Measurements from ENCODE around the gene FAM118B. TPM values are rescaled to one million over a fixed set of nuclear protein-coding genes. Genes with fewer than 3 reads are reported as not detected.

FAM118B gene
- total RNA-seq, 1 donor from 2014 or later: 37.5 TPM

DNA sequence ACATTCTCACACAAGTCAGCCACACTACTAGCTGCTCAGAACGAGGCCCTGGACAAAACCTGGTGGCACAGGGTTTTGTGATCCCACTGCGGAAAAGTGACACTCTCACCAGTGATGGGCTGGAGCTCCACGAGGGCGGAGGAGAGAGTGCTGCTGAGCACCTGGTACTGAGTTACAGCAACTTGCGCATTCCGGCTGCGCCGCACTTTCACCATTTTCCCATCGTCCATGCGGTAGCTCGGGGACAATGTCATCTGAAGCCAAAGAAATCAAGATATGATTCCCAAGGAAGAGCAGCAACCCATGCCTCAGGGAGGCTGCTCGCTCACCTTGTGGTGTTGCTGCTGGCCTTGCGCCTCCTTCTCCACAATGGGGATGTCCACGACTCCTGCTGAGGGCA, 6.2 kb upstream of the FAM118B start:
- H3K9me3 ChIP-seq: no peaks in the 10 kb centered on the region
- H3K27me3 ChIP-seq: no peaks in the 10 kb centered on the region
- ATAC-seq (no peak), DNase-seq (no peak)
- peaks cover 79% of the 10 kb centered on the region for H3K36me3 ChIP-seq
- no peak overlapping the region for H3K4me3 ChIP-seq
- intact Hi-C loops (cut with DNase I): no loop called here
- H3K4me1 ChIP-seq: no peaks in the 10 kb centered on the region
- no peak overlapping the region for H3K27ac ChIP-seq
- TF ChIP-seq, protein P1, sequence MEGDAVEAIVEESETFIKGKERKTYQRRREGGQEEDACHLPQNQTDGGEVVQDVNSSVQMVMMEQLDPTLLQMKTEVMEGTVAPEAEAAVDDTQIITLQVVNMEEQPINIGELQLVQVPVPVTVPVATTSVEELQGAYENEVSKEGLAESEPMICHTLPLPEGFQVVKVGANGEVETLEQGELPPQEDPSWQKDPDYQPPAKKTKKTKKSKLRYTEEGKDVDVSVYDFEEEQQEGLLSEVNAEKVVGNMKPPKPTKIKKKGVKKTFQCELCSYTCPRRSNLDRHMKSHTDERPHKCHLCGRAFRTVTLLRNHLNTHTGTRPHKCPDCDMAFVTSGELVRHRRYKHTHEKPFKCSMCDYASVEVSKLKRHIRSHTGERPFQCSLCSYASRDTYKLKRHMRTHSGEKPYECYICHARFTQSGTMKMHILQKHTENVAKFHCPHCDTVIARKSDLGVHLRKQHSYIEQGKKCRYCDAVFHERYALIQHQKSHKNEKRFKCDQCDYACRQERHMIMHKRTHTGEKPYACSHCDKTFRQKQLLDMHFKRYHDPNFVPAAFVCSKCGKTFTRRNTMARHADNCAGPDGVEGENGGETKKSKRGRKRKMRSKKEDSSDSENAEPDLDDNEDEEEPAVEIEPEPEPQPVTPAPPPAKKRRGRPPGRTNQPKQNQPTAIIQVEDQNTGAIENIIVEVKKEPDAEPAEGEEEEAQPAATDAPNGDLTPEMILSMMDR (IDR thresholded peaks at IDR 0.05): no peak

DNA sequence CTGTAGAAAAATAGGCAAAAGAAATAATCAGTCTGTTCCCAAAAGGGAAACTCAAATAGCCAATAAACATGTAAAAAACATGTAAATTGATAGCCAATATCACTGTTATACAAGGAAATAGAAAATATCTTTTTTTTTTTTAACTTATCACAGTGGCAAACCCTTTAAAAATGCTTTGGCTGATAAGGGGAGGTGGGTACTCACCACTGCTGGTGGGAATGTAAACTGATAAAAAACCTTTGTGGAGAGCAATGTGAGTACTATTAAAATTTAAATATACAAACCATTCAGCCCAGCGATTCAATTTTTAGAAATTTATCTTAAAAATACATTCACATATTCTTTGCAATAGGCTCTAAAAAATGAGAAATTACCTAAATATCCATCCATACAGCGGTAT, 3.7 kb upstream of the FAM118B start:
- DNase-seq: no peak
- no peaks in the 10 kb centered on the region for H3K27me3 ChIP-seq
- H3K36me3 ChIP-seq: peaks cover 55% of the 10 kb centered on the region
- no peaks in the 10 kb centered on the region for H3K9me3 ChIP-seq
- no peak overlapping the region for H3K27ac ChIP-seq
- TF ChIP-seq, protein P1 (IDR thresholded peaks at IDR 0.05): no peak
- no peak overlapping the region for H3K4me3 ChIP-seq
- peaks cover 5% of the 10 kb centered on the region for H3K4me1 ChIP-seq
- no peak for ATAC-seq
- intact Hi-C loops (cut with DNase I): no loop called here

DNA sequence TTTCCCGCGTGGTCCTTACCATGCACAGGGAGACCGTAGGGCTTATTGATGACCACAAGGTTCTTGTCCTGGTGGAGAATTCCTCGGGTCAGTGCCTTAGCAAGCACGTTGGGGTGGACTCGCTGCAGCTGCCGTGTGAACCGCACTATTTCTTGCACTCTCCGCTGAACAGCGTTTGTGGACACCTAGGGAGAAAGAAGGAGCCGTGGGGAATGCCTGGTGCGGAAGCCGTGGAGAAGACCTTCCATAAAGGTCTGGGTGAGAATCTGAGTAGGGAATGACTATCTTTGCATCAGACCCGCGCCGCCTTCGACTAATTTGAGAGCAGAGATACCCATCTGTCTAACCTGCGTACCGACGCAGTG, 729 bp upstream of the FAM118B start:
- DNase-seq (no peak), ATAC-seq (no peak)
- H3K27ac ChIP-seq: peak overlapping the region; percentile 82
- TF ChIP-seq, protein P1 (IDR thresholded peaks at IDR 0.05): no peak
- peak overlapping the region; percentile 76 for H3K4me3 ChIP-seq
- H3K27me3 ChIP-seq: no peaks in the 10 kb centered on the region
- peaks cover 26% of the 10 kb centered on the region for H3K36me3 ChIP-seq
- no peaks in the 10 kb centered on the region for H3K9me3 ChIP-seq
- intact Hi-C loops (cut with DNase I): no loop called here
- peaks cover 10% of the 10 kb centered on the region for H3K4me1 ChIP-seq

DNA sequence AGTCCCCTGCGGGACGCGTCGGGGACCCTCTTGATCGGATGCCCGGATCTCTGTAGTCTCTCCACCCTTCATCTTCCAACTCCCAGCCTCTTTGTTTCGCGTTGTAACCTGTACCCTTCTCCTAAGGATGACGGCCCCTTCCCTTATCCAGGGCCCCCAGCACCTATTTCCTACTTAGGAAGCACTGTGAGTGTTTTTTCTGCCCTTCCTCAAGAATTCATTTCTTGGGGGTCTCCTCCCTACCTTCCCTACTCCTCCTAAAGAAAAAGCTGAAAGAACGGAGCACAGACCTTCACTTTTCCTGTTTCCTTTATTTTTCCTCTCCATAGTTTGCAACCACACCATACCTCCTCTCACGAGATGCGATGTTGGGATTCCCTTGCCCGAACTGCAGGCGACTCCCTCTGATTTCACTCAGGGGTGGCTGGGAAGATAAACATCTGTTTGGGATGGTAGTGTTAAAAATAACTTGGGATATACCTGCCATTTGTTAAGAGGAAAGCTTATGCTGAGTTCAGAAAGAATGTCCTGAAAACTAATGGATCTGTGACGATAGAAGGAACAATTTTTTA, 593 bp downstream of the FAM118B start:
- TF ChIP-seq, protein P1 (IDR thresholded peaks at IDR 0.05): no peak
- Histone ChIP-seq H3K36me3 (peaks cover 16% of the 10 kb centered on the region), H3K27ac (peak overlapping the region; percentile 82), H3K27me3 (no peaks in the 10 kb centered on the region), H3K4me1 (peaks cover 11% of the 10 kb centered on the region), H3K4me3 (peak overlapping the region; percentile 76), H3K9me3 (no peaks in the 10 kb centered on the region)
- DNase-seq (no peak), ATAC-seq (no peak)
- intact Hi-C loops (cut with DNase I): no loop called here

DNA sequence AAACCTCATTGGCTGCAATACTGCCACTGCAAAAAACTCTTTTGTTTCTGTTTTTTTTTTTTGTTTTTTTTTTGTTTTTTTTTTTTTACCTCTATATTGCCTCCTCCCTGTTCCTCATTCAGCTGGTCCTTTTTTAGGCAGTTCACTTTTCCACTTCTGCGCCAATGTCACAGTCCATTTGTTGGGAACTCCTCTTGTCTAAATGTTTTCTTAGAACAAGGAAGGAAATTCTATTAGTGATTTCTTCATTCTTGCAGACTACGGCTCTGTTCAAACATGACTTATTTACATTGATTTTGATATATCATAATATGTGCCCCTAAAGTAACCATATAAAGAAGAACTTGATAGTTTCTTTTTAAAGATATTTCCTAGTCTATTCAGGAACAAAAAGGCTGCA, 2.9 kb downstream of the FAM118B start:
- no peak for ATAC-seq
- intact Hi-C loops (cut with DNase I): no loop called here
- peak overlapping the region; percentile 12 for H3K27ac ChIP-seq

More for the DNA sequence above, 2.9 kb downstream of the FAM118B start:
- Histone ChIP-seq H3K36me3 (peaks cover 1% of the 10 kb centered on the region), H3K4me1 (peaks cover 15% of the 10 kb centered on the region), H3K4me3 (no peak overlapping the region), H3K27me3 (no peaks in the 10 kb centered on the region), H3K9me3 (no peaks in the 10 kb centered on the region)
- no peak for DNase-seq
- TF ChIP-seq, protein P1 (IDR thresholded peaks at IDR 0.05): no peak
